K562 (cell line): Measurements from ENCODE around the gene KRTAP21-3. TPM values are rescaled to one million over a fixed set of nuclear protein-coding genes. Genes with fewer than 3 reads are reported as not detected.

ENCODE experiments used
- ATAC-seq: fragments of 200-7000 bp; cut with Tn5 transposase; 3 replicates; pipeline ENCODE4 v1.9.1; 2020; ENCODE audit warnings: moderate library complexity
- BruUV-seq: library from RNA; stranded (reverse); fragments of 400-500 nt; replicated peaks from 2 replicates; lab custom pipeline; 2021; lab: Mats Ljungman, UMichigan
- CTCF ChIA-PET: fragments of 300-600 bp; formaldehyde crosslinking; extraction: SDS; loops from one replicate; lab custom pipeline; 2021; ENCODE audit warnings: low intra/inter-chr PET ratio; lab: Yijun Ruan, JAX
- POLR2A ChIA-PET: fragments of 300-600, 350-650 bp; sonication (Branson Sonifier 250); formaldehyde crosslinking; extraction: SDS; loops from one replicate; lab custom pipeline; 2021; ENCODE audit warnings: antibody characterized with exemption, inconsistent platforms; lab: Yijun Ruan, JAX
- DNase-seq, 4 experiments: peaks; one replicate each; pipeline versions ENCODE4 v3.0.0 to v3.0.0-alpha.2; 2011 to 2018; ENCODE audit warnings: low spot score in 3 of 4, mixed read lengths in 3 of 4; ENCODE audit errors: extremely low read depth in 1 of 4
- FAIRE-seq: peaks from 2 replicates; lab custom pipeline; 2011; peaks lifted over from hg19 to GRCh38; lab: Jason Lieb, UNC
- H2AFZ ChIP-seq: 2 replicates; pipeline ENCODE4 v1.6.0; 2011; ENCODE audit warnings: low read depth, low read length, control low read depth, inconsistent platforms
- H3K27ac ChIP-seq: fragments of 200-600 bp; 3 replicates; pipeline ENCODE4 v1.8.0; 2011; ENCODE audit warnings: low read depth, mild to moderate bottlenecking, control low read depth, inconsistent platforms, low read length, moderate library complexity, mixed read lengths; ENCODE audit errors: extremely low read depth
- H3K27me3 ChIP-seq, 2 experiments: fragments of 300-600 bp in 1 of 2; 2 replicates in 1 of 2; 3 replicates in 1 of 2; pipeline versions ENCODE4 v1.6.0 to v1.8.0; 2011; ENCODE audit warnings: inconsistent platforms in 2 of 2, low read length in 2 of 2, mild to moderate bottlenecking in 1 of 2, mixed read lengths in 1 of 2, moderate library complexity in 1 of 2; ENCODE audit not compliant: control insufficient read depth in 2 of 2, insufficient read depth in 2 of 2
- H3K36me3 ChIP-seq: fragments of 300-600 bp; 3 replicates; pipeline ENCODE4 v1.8.0; 2011; ENCODE audit warnings: mild to moderate bottlenecking, low read length, inconsistent platforms; ENCODE audit not compliant: control insufficient read depth, insufficient read depth
- H3K4me1 ChIP-seq, 2 experiments: fragments of 200-600 bp in 1 of 2; replicated peaks in 1 of 2; 2 replicates in 1 of 2; 3 replicates in 1 of 2; pipeline versions ENCODE4 v1.5.1 to v1.8.0; 2011; ENCODE audit warnings: inconsistent platforms in 2 of 2, low read length in 2 of 2, mild to moderate bottlenecking in 1 of 2, mixed read lengths in 1 of 2, moderate library complexity in 1 of 2; ENCODE audit not compliant: control insufficient read depth in 2 of 2, insufficient read depth in 2 of 2
- H3K4me2 ChIP-seq: 2 replicates; pipeline ENCODE4 v1.6.1; 2011; ENCODE audit warnings: low read length, control low read depth, inconsistent platforms, mixed read lengths; ENCODE audit not compliant: insufficient read depth
- H3K4me3 ChIP-seq: fragments of 200-600 bp; sonication (generic), shearing (Covaris generic); 2 replicates; pipeline ENCODE4 v1.5.1; 2016; ENCODE audit warnings: control low read depth, inconsistent platforms
- H3K79me2 ChIP-seq: fragments of 200-600 bp; 3 replicates; pipeline ENCODE4 v1.8.0; 2011; ENCODE audit warnings: low read length, inconsistent platforms; ENCODE audit not compliant: control insufficient read depth, insufficient read depth
- H3K9ac ChIP-seq, 2 experiments: 2 replicates each; pipeline versions ENCODE4 v1.6.0 to v1.6.1; 2011; ENCODE audit warnings: low read depth in 2 of 2, low read length in 2 of 2, control low read depth in 1 of 2, inconsistent platforms in 1 of 2, mild to moderate bottlenecking in 1 of 2, mixed read lengths in 1 of 2; ENCODE audit not compliant: insufficient read depth in 1 of 2
- H3K9me1 ChIP-seq: one replicate; pipeline ENCODE4 v1.6.0; 2011; ENCODE audit warnings: inconsistent platforms, mild to moderate bottlenecking, low read length, moderate library complexity; ENCODE audit not compliant: control insufficient read depth, insufficient read depth
- H3K9me3 ChIP-seq: replicated peaks from 2 replicates; pipeline ENCODE4 v1.5.1; 2011; ENCODE audit warnings: low read depth, low read length, inconsistent platforms; ENCODE audit not compliant: control insufficient read depth, insufficient read depth
- H4K20me1 ChIP-seq: replicated peaks from 2 replicates; pipeline ENCODE4 v1.6.1; 2011; ENCODE audit warnings: low read length, inconsistent platforms, mixed read lengths; ENCODE audit not compliant: control insufficient read depth, insufficient read depth
- ARNT ChIP-seq, 2 experiments: fragments of 450-650 bp; IDR thresholded peaks; 2 replicates each; pipeline ENCODE4 v1.6.1; 2016; ENCODE audit warnings: mild to moderate bottlenecking in 1 of 2
- CAMTA2 ChIP-seq: fragments of 250-450 bp; sonication (Bioruptor Pico); conservative IDR thresholded peaks from 2 replicates; pipeline ENCODE4 v1.5.1; 2022
- CBFB ChIP-seq: sonication (generic); formaldehyde crosslinking; IDR thresholded peaks from 2 replicates; pipeline ENCODE4 v1.4.0; 2020; ENCODE audit warnings: mild to moderate bottlenecking, missing genetic modification reagents
- DMBX1 ChIP-seq: fragments of 250-450 bp; sonication (Bioruptor Pico); IDR thresholded peaks from 2 replicates; pipeline ENCODE4 v1.8.0; 2022; ENCODE audit warnings: inconsistent platforms, mild to moderate bottlenecking, moderate library complexity, borderline replicate concordance
- HDAC1 ChIP-seq, 2 experiments: fragments of 450-650 bp; IDR thresholded peaks; 2 replicates each; pipeline ENCODE4 v1.6.1; 2016 to 2017; ENCODE audit warnings: inconsistent platforms in 1 of 2, mild to moderate bottlenecking in 1 of 2, moderate library complexity in 1 of 2
- HLTF ChIP-seq: fragments of 450-650 bp; IDR thresholded peaks from 2 replicates; pipeline ENCODE4 v1.6.1; 2016
- MCM3 ChIP-seq: fragments of 450-650 bp; IDR thresholded peaks from 2 replicates; pipeline ENCODE4 v1.6.1; 2016
- NUFIP1 ChIP-seq: fragments of 450-650 bp; IDR thresholded peaks from 2 replicates; pipeline ENCODE4 v1.6.1; 2018; ENCODE audit not compliant: partially characterized antibody
- POLR2AphosphoS5 ChIP-seq: IDR thresholded peaks from 2 replicates; pipeline ENCODE4 v1.6.1; 2011; ENCODE audit warnings: mild to moderate bottlenecking, low read depth, low read length, moderate library complexity; ENCODE audit not compliant: control insufficient read depth, insufficient read depth
- XRCC3 ChIP-seq: fragments of 450-650 bp; IDR thresholded peaks from 2 replicates; pipeline ENCODE4 v1.6.1; 2017; ENCODE audit warnings: mild to moderate bottlenecking, moderate library complexity
- ZNF175 ChIP-seq: fragments of 200-800 bp; sonication (Bioruptor generic); IDR thresholded peaks from 2 replicates; pipeline ENCODE4 v1.6.1; 2016; ENCODE audit warnings: low read depth, mild to moderate bottlenecking, missing genetic modification characterization, missing compliant biosample characterization
- WGBS: fragments of 100-300 bp; shearing (Covaris generic); methylation state at CpG from one replicate; pipeline ENCODE4 v1.1.6; 2016; ENCODE audit warnings: low coverage, mixed read lengths; ENCODE audit not compliant: insufficient coverage; ENCODE audit errors: missing lambda C conversion rate; 5-methylcytosine and 5-hydroxymethylcytosine counted together
- in situ Hi-C: fragments of 300-500 bp; cut with MboI; formaldehyde crosslinking; loops from 4 replicates; pipeline ENCODE4 v1.15.0; 2018; ENCODE audit warnings: inconsistent platforms, mixed read lengths
- intact Hi-C: fragments of 100-400 bp; cut with micrococcal nuclease; formaldehyde crosslinking; loops from 2 replicates; pipeline ENCODE4 v1.14.2; 2022
- polyA plus RNA-seq, 8 experiments: library from polyadenylated mRNA; depleted of rRNA in 4 of 8; stranded (reverse) in 5 of 8; unstranded in 3 of 8; fragments of >200 nt; fragmentation: Nextera tagmentation in 2 of 8; fragmentation: Illumina TruSeq in 1 of 8; extraction: Ambion mirVana in 2 of 8; extraction: Trizol in 1 of 8; gene quantifications; 2 replicates each; pipeline versions ENCODE4 v1.2.1 to v1.2.3, GENCODE V29; 2011 to 2014; ENCODE audit warnings: inconsistent platforms in 1 of 8, missing spikeins in 1 of 8
- total RNA-seq, 7 experiments: library from RNA; depleted of rRNA in 6 of 7; stranded (reverse); fragments of >200 nt in 6 of 7; fragmentation: Illumina TruSeq in 2 of 7; extraction: Trizol in 2 of 7; gene quantifications; 2 replicates each; pipeline versions ENCODE4 v1.2.1 to v1.2.3, GENCODE V29; 2011 to 2021; ENCODE audit warnings: low replicate concordance in 1 of 7
- TF ChIP-seq, protein P1 (sequence below): fragments of 250-450 bp; sonication (Bioruptor Pico); IDR thresholded peaks from 2 replicates; pipeline ENCODE4 v1.4.0; 2020; ENCODE audit warnings: mild to moderate bottlenecking
- TF ChIP-seq, protein P2 (sequence below): fragments of 250-450 bp; sonication (Bioruptor Pico); IDR thresholded peaks from 2 replicates; pipeline ENCODE4 v1.5.0; 2021
- TF ChIP-seq, protein P3 (sequence below): sonication (generic); formaldehyde crosslinking; IDR thresholded peaks from 2 replicates; pipeline ENCODE4 v1.8.1; 2023; ENCODE audit warnings: mild to moderate bottlenecking, missing genetic modification reagents, moderate library complexity

The KRTAP21-3 gene
- total and polyA plus RNA-seq, 9 of the 15 experiments (the other 6 are each of a cell fraction or from before 2014, with no cell fraction given) = not detected

DNA sequence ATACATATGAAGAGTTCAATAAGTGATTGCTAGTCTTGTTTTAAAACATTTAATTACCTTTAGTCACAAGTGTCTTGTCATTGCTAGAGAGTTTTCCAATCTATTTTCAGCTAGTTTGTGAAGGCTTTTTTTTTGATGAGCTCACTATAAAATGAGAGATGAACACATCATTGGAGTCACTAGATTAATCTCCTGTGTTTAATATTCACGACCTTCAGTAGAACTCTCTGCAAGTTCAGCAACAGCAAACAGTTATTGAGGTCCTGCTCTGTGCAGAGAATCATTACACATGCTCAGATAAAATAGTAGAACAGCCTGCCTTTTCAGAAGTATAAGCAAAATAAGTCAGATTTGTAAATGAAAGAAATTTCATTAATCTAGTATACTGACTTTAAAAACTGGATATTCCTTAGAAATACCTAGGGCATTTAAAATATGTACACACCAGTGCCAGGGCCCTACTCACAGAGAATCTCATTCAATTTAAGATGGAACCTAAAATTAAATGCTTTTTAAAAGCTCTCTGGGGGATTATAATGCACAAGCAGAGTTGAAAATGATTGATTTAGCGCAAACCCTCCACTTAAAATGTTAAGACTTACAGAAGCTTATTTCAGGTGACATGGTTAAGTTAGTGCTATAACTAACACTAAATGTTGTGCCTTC is 45.5 kb downstream of the KRTAP21-3 start:
- BruUV-seq = no TSS peak
- no peak overlapping the region for H3K4me2 ChIP-seq
- no peaks in the 10 kb centered on the region for H3K4me1 ChIP-seq
- no peak for FAIRE-seq
- H4K20me1 ChIP-seq = no peaks in the 10 kb centered on the region
- in situ Hi-C loops = no loop called here
- no peak overlapping the region for H3K9ac ChIP-seq
- H3K36me3 ChIP-seq = no peaks in the 10 kb centered on the region
- intact Hi-C loops = no loop called here
- H3K27me3 ChIP-seq = no peaks in the 10 kb centered on the region
- DNase-seq = no peak
- no peak for TF ChIP-seq HLTF
- TF ChIP-seq POLR2AphosphoS5 = no peak
- TF ChIP-seq, protein P1, sequence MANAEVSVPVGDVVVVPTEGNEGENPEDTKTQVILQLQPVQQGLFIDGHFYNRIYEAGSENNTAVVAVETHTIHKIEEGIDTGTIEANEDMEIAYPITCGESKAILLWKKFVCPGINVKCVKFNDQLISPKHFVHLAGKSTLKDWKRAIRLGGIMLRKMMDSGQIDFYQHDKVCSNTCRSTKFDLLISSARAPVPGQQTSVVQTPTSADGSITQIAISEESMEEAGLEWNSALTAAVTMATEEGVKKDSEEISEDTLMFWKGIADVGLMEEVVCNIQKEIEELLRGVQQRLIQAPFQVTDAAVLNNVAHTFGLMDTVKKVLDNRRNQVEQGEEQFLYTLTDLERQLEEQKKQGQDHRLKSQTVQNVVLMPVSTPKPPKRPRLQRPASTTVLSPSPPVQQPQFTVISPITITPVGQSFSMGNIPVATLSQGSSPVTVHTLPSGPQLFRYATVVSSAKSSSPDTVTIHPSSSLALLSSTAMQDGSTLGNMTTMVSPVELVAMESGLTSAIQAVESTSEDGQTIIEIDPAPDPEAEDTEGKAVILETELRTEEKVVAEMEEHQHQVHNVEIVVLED = no peak
- TF ChIP-seq XRCC3 = no peak
- no peak for TF ChIP-seq ZNF175 (CRISPR knock-in tag)
- TF ChIP-seq ARNT (IDR thresholded peaks at IDR 0.05) = no peak
- no peak for TF ChIP-seq CBFB (CRISPR knock-in tag)
- no peak for TF ChIP-seq NUFIP1
- TF ChIP-seq, protein P2, sequence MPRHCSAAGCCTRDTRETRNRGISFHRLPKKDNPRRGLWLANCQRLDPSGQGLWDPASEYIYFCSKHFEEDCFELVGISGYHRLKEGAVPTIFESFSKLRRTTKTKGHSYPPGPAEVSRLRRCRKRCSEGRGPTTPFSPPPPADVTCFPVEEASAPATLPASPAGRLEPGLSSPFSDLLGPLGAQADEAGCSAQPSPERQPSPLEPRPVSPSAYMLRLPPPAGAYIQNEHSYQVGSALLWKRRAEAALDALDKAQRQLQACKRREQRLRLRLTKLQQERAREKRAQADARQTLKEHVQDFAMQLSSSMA (CRISPR knock-in tag) = no peak
- no peak for TF ChIP-seq HDAC1 (IDR thresholded peaks at IDR 0.05)
- TF ChIP-seq CAMTA2 (CRISPR knock-in tag) = no peak
- no peak for TF ChIP-seq DMBX1 (CRISPR knock-in tag)
- TF ChIP-seq, protein P3, sequence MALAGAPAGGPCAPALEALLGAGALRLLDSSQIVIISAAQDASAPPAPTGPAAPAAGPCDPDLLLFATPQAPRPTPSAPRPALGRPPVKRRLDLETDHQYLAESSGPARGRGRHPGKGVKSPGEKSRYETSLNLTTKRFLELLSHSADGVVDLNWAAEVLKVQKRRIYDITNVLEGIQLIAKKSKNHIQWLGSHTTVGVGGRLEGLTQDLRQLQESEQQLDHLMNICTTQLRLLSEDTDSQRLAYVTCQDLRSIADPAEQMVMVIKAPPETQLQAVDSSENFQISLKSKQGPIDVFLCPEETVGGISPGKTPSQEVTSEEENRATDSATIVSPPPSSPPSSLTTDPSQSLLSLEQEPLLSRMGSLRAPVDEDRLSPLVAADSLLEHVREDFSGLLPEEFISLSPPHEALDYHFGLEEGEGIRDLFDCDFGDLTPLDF (CRISPR knock-in tag) = no peak
- TF ChIP-seq MCM3 = no peak
- ChIA-PET POLR2A (no interaction called here), CTCF (no interaction called here)
- ATAC-seq = no peak
- no peaks in the 10 kb centered on the region for H3K9me1 ChIP-seq
- H3K27ac ChIP-seq = no peak overlapping the region
- H3K9me3 ChIP-seq = no peaks in the 10 kb centered on the region
- no peak overlapping the region for H2AFZ ChIP-seq
- H3K79me2 ChIP-seq = no peaks in the 10 kb centered on the region
- WGBS = 3% methylated on average over 2 of the region's 2 CpGs
- H3K4me3 ChIP-seq = no peak overlapping the region
